Retinal pigment epithelial cell (primary cell): Measurements from ENCODE around the gene DLGAP4.

Experiments
- DNase-seq: peaks from one replicate; pipeline ENCODE4 v3.0.0-alpha.2; 2010; ENCODE audit warnings: low read depth
- H3K4me3 ChIP-seq: 2 replicates; pipeline ENCODE4 v1.5.1; 2011; ENCODE audit warnings: mild to moderate bottlenecking, low read length, control low read depth, moderate library complexity
- TF ChIP-seq, protein P1 (sequence below): conservative IDR thresholded peaks from 2 replicates; pipeline ENCODE4 v1.5.1; 2011; ENCODE audit warnings: low read depth, low read length, control low read depth, inconsistent platforms

Gene DLGAP4

DNA sequence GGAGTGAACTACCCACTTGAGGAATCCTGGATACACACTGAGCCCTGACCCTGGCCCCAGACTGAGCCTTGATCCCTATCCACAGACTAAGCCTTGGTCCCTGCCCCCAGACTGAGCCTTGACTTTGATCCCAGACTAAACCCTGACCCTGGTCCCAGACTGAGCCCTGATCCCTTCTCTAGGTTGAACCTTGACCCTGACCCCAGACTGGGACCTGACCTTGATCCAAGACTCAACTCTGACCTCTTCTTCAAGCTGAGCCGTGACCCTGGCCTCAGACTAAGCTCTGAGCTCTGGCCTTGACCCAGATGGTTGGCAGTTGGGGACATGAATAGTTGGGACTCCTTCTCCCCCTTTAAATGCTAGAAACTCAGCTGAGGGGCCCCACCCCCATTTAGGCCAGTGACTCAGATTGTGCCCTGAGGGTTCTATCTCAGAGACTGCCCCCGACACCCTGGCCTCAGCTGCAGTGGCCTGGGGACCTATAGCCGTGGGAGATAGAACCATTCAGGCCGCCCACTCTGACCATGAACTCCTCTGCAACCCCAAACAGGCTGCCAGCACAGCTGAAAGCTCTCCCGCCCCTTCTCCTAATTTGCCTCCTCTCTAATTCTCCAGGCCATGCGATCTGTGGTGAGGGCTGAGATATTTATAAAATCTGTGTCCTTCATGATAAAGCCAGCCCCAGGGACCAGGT is 84.7 kb downstream of the DLGAP4 start:
- no peak for DNase-seq
- TF ChIP-seq, protein P1, sequence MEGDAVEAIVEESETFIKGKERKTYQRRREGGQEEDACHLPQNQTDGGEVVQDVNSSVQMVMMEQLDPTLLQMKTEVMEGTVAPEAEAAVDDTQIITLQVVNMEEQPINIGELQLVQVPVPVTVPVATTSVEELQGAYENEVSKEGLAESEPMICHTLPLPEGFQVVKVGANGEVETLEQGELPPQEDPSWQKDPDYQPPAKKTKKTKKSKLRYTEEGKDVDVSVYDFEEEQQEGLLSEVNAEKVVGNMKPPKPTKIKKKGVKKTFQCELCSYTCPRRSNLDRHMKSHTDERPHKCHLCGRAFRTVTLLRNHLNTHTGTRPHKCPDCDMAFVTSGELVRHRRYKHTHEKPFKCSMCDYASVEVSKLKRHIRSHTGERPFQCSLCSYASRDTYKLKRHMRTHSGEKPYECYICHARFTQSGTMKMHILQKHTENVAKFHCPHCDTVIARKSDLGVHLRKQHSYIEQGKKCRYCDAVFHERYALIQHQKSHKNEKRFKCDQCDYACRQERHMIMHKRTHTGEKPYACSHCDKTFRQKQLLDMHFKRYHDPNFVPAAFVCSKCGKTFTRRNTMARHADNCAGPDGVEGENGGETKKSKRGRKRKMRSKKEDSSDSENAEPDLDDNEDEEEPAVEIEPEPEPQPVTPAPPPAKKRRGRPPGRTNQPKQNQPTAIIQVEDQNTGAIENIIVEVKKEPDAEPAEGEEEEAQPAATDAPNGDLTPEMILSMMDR = no peak
- no peak overlapping the region for H3K4me3 ChIP-seq

DNA sequence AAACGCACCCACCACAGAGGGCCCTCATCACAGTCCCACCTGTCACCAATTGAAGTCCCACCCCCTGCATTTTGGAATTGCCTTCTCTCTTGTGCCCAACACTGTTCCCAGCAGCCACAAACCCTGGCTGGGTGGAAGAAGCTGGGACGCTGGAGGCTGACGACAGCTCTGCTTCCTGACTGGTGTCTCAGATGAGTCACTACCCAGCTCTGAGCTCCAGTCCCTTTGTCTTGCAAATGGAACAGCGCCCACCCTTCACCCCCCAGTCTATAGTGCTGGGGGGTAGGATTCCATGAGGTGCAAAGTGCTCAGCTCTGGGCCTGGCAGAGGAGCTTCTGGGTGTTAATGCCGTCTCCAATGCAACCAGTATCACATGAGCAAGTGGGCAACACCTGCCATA is 85.3 kb downstream of the DLGAP4 start:
- no peak overlapping the region for H3K4me3 ChIP-seq
- DNase-seq = no peak
- TF ChIP-seq, protein P1 = no peak

DNA sequence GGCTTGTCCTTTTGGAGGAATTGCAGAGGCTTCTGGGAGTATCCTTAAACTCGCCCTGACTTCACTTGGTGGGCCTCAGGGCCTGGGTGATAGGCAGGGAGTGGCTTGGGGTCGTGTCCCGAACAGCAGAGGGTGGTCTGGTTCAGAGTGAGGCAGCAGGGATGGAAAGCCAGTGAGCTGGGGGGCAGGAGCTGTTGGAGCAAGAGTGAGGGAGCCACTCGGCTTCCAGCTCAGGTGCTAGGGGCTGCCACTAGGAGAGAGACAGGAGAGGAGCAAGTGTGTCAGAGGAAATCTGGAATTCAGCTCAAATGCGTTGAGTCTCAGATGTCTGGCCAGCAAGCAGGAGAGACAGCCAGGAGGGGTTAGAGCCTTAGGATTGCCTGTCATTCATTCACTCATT is 85.8 kb downstream of the DLGAP4 start:
- H3K4me3 ChIP-seq = no peak overlapping the region
- TF ChIP-seq, protein P1 = no peak
- no peak for DNase-seq

DNA sequence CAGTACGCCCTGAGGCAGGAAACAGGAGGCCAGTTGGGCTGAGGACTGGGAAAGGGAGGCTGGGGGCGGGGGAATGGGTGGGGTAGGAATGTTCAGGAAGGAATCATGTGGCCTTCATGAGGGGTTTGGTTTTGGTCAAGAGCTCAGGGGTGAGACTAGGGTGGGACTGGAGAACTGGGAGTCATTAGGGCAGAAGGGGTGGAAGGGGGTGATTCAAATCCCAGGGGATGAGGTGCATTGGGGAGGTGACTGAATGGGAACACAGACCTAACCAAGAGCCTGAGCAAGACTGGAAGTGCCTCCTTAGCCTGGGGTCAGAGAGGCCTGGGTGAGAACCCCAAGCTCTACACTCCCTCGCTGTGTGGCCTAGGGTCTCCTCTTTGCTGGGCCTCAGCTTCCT is 86.8 kb downstream of the DLGAP4 start:
- H3K4me3 ChIP-seq = no peak overlapping the region
- no peak for DNase-seq
- TF ChIP-seq, protein P1 = no peak

DNA sequence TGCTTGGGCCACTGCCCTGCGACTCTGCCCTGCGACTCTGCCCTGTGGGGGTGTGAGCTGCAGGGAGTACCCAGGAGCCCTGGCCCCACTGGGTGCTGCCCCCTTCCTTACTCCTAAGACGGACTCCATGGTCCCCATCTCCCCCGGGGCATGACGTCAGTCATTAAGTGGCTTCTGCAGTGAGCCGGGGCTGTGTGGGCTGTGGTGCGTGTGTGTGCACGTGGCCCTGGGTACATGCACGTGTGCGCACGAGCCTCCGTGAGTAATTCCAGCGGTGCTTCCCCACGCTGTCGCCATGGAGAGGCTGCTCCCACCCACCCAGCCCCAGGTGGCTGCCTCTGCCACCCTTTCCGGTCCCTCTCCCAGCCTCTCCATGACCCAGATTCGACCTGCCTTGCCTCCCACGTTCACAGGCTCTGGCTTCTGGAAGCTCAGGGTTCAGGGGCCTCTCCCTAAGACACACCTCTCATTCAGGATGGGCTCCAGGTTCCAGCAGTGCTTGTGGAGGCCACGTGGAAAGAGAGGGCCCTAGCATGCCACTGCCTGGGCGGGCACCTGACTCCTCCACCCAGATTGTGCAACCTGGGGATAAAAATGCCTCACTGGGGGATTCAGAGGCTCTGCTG is 88.3 kb downstream of the DLGAP4 start:
- DNase-seq = no peak
- TF ChIP-seq, protein P1 = no peak

DNA sequence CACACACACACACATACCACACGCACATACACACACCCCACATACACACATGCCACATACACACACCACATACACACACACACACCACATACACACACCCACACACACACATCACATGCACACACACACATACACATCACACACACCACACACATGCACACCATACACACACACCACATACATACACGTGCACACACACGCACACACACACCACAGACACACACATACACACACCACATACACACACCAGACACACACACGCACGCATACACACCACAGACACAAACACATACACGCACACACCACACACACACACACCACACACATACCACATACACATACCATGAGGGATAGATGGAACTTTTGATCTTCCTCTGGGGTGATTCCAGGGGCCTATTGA is 90.2 kb downstream of the DLGAP4 start:
- TF ChIP-seq, protein P1 = no peak
- H3K4me3 ChIP-seq = no peak overlapping the region
- DNase-seq = no peak

More for the DNA sequence above, 88.3 kb downstream of the DLGAP4 start:
- no peak overlapping the region for H3K4me3 ChIP-seq

DNA sequence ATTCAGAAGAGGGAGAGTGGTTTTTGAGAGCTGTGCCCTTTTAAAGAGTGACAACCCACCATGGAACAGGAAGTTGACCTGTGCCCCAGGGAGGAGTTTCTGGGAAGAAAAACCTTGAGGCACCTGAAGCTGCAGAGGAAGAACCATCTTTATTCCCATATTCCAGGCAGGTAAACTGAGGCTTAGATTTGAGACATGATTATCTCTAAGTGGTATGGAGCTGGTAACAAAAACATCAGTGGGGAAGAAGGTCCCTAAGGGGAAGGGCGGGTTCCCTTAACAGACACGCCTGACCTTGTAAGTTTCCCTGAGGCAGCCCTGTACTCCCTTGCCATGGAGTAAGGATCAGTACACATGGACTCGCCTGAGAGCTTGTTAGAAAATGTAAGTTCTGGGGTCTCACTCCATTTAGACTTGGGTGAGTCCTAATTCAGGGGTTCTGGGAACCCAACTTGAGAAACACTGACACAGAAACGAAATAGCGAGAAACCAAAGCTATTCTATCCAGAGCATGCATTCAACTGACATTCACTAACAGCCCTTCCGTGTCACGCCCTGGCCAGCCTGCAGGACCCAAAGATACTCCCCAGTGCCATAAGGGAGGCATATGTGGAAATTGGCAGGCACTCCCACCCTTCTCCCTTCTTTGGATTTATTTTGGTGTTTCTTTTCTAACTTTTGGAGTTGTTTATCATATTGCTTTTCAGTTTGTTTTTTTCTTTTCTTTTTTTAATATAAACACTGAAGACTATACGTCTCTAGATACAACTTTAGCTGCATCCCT is 90.9 kb downstream of the DLGAP4 start:
- TF ChIP-seq, protein P1 = no peak
- DNase-seq = no peak

More for the DNA sequence above, 90.9 kb downstream of the DLGAP4 start:
- H3K4me3 ChIP-seq = no peak overlapping the region
